CD4-positive, alpha-beta T cell treated with Interleukin-1 beta for 1 hour (primary cell): ENCODE results near the gene NUMB.

Experiments used
- DNase-seq, 2 donors: peaks; one replicate each; pipeline ENCODE4 v3.0.0-alpha.2; 2020 to 2022

The NUMB gene

GRCh38 chr14:73285979-73286378, 172.4 kb downstream of the NUMB start:
- no peak for DNase-seq

GRCh38 chr14:73283608-73284379, 174.6 kb downstream of the NUMB start:
- DNase-seq: no peak

GRCh38 chr14:73280903-73281302, 177.4 kb downstream of the NUMB start:
- DNase-seq: no peak

- no peak for DNase-seq
Observed at GRCh38 chr14:73277376-73277775, 181.0 kb downstream of the NUMB start.

- DNase-seq: no peak
Observed at GRCh38 chr14:73276836-73277235, 181.5 kb downstream of the NUMB start.

GRCh38 chr14:73273799-73274198, 184.5 kb downstream of the NUMB start:
- no peak for DNase-seq

GRCh38 chr14:73272393-73272792, 186.0 kb downstream of the NUMB start:
- DNase-seq: no peak

- no peak for DNase-seq
Observed at GRCh38 chr14:73269729-73270531, 188.4 kb downstream of the NUMB start.

- DNase-seq: no peak
Observed at GRCh38 chr14:73267474-73267873, 190.9 kb downstream of the NUMB start.

- DNase-seq: no peak
Observed at GRCh38 chr14:73266317-73266716, 192.0 kb downstream of the NUMB start.

- no peak for DNase-seq
Observed at GRCh38 chr14:73265721-73266046, 192.7 kb downstream of the NUMB start.

- no peak for DNase-seq
Observed at GRCh38 chr14:73264885-73265720, 193.2 kb downstream of the NUMB start.

GRCh38 chr14:73264080-73264884, 194.1 kb downstream of the NUMB start:
- DNase-seq: no peak

- no peak for DNase-seq
Observed at GRCh38 chr14:73263606-73264005, 194.7 kb downstream of the NUMB start.

- no peak for DNase-seq
Observed at GRCh38 chr14:73262427-73263183, 195.7 kb downstream of the NUMB start.

- no peak for DNase-seq
Observed at GRCh38 chr14:73261520-73262426, 196.6 kb downstream of the NUMB start.

- DNase-seq: no peak
Observed at GRCh38 chr14:73261075-73261474, 197.3 kb downstream of the NUMB start.

- no peak for DNase-seq
Observed at GRCh38 chr14:73260574-73260973, 197.8 kb downstream of the NUMB start.

- DNase-seq: no peak
Observed at GRCh38 chr14:73259837-73260236, 198.5 kb downstream of the NUMB start.

- DNase-seq: no peak
Observed at GRCh38 chr14:73258845-73259611, 199.3 kb downstream of the NUMB start.
